T-helper 9 cell (primary cell): ENCODE measurements around the gene PDZD4.

ENCODE experiments used
- DNase-seq: peaks from one replicate; pipeline ENCODE4 v3.0.0-alpha.2; 2020
- total RNA-seq, 2 donors: gene quantifications; one replicate each; lab custom pipeline; 2026; lab: John Stamatoyannopoulos, UW

Gene PDZD4, protein sequence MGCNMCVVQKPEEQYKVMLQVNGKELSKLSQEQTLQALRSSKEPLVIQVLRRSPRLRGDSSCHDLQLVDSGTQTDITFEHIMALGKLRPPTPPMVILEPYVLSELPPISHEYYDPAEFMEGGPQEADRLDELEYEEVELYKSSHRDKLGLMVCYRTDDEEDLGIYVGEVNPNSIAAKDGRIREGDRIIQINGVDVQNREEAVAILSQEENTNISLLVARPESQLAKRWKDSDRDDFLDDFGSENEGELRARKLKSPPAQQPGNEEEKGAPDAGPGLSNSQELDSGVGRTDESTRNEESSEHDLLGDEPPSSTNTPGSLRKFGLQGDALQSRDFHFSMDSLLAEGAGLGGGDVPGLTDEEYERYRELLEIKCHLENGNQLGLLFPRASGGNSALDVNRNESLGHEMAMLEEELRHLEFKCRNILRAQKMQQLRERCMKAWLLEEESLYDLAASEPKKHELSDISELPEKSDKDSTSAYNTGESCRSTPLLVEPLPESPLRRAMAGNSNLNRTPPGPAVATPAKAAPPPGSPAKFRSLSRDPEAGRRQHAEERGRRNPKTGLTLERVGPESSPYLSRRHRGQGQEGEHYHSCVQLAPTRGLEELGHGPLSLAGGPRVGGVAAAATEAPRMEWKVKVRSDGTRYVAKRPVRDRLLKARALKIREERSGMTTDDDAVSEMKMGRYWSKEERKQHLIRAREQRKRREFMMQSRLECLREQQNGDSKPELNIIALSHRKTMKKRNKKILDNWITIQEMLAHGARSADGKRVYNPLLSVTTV
- 12.2 to 88.1 reads per million in 2 donors for total RNA-seq

DNA sequence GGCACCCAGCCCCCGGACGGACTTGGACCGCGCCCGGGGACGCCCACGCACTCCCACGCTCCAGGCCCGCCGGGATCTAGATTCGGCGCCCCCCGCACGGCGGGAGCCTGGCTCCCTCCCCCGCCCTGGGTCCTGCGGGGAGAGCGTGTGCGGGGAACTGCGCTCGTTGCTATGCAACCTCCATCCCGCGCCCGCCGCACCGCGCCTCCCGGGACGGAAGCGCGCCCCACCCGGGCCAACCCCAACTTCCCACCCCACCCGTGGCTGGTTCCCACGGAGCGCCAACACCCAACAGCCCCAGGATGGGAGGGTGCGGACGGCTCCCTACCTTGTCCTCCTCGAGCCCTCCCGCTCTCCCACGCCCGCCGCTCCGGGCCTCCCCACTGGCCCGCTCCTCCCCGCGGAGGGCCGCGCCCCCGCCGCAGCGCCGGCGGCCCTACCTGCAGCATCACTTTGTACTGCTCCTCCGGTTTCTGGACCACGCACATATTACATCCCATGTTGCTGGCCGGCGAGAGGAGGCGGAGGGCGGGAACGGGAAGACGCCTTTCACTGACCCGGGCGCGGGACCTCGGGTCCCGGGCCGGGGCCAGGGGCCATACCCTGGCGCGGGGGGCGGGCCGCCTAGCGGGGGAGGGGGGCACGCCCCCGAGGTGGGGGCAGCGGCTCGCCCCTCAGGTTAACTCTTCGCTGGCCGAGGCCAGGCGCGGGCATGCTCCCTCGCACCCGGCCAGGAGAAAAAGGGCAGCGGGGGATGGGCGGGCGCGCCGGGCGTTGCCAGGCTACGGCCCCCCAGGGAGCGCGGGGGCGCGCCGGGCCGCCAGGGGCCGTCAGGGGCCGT is at the start of gene PDZD4:
TSS of gene PDZD4 (minus strand) at position 746 of the 841 bp plus-strand sequence. CDS start at position 500, 246 bp downstream.
- no peak for DNase-seq

DNA sequence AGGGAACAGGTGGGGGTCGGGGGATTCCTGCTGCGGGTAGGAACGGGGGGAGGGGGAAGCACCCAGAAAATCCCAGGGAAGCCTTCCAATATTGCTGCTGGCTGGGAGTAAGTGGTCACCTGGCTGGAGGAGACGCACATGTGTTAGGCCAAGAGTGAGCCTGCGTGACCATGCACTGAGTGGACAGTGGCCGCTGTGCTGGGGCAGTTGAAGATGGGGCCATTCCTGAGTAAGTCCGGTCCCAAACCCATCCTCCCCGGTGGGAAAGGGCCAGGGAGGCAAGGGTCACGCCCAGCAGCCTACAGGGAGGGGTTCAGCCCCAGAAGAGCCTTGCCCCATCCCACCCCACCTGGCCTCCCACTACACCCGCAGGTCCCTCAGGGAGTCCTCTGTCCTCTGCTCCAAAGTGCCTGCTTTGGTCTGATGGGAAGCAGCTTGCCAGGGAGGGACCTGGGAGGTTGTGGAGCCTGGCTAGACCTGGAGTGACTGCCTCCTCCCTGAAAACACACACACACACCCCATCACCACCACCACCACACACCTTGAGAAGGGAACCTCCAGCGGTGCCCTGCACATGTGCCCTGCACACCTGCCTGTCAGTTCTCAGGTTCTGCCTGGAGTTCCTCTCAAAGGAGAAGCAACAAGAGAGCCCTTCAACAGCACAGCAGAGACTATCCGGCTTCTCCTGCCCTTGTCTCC is 49.5 kb upstream of the PDZD4 start:
- no peak for DNase-seq

DNA sequence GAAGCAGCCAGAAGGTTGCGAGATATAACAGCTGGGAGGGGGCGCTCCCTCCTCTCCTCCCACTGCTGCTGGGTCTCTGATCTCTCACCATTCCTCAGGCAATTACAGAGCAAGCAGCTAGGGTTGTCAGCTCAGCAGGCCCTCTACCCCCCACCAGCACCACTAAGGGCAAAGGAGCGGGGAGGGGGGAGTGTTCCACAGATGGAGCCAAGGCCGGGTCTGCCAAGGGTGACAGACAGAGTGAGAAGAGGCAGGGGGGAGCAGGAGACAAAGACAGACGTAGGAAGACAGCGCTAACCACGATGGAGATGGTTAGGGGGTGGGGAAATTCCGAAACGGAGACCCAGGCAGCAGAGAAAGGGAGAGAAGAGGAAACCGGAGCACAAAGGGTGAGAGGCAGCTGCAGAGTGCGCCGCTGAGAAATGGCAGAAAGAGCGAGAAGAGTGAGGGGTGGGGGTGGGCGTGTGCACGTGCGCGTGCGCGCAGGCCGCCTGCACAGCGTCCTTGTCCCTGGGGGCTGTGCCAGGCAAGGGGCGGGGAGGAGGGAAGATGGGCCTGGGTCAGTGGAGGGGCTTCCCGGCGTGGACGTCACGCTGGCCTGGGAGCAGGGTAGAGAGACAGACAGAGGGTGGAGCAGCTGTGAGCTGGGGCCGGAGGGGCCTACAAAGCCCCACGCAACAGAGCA is 48.8 kb upstream of the PDZD4 start:
- no peak for DNase-seq

DNA sequence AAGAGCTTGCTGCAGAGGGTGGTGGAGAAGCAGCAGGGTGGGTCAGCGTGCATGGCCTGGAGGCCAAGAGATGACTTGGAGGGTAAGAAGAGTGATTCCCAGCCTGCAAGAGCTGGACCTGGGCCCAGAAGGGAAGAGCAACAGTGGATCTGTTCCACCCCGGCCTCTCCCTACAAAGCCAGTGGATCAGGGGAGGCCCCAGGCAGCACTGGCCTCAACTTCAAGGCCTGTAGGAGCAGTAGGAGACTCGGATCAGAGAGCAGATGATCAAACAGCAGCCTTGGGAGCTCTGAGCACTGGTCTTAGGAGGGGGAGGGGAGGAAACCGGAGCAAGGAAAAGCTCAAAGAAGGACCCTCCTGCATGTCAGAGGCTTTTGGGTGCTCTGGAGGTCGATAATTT is 48.0 kb upstream of the PDZD4 start:
- DNase-seq = no peak

DNA sequence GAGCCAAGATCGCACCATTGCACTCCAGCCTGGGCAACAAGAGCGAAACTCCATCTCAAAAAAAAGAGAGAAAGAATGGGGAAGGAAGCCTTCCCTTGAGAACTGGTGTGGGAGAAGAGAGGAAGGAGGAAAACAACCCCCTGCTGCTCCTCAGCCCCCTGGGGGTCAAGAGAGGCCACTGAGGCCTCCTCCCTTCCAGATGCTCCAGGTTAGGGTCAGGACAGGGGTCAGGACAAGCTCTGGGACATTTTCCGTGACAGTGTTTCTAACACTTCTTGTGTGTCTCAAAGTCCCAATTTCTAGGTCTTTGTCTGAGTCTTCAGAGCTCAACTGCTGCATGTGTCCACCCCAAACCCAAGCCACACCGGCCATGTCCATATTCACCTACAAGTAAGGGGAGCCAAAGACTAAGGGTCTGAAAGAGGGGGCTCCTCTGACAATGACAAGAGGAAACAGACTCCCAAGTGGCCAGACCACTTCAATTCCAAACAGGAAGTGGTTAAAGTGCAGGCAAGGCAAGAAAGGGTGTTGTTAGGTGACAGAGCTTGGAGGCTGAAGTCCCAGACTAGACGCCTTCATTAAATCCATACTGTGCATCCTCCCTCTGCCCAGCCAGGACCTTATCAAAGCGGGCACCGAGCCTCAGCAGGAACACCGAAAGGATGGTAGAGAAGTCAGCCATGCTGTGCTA is 47.4 kb upstream of the PDZD4 start:
- DNase-seq = no peak

DNA sequence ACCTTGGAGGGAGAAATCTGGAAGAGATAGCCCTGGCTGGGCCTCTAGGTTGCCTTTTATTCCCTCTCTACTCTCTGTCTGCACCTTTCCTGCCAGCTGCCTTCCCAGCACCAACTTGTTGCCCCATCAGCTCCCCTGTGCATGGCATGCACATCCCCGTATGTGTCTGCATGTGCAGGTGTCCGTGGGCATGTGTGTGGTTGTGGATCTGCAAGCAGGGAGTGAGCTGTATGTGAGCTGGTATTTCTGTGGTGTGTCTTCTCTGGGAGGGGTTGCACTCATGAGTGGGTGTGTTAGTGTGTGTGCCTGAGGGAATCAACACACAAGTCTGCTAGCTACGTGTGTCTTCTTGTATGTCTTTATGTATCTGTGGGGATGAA is 45.8 kb upstream of the PDZD4 start:
- DNase-seq = no peak

DNA sequence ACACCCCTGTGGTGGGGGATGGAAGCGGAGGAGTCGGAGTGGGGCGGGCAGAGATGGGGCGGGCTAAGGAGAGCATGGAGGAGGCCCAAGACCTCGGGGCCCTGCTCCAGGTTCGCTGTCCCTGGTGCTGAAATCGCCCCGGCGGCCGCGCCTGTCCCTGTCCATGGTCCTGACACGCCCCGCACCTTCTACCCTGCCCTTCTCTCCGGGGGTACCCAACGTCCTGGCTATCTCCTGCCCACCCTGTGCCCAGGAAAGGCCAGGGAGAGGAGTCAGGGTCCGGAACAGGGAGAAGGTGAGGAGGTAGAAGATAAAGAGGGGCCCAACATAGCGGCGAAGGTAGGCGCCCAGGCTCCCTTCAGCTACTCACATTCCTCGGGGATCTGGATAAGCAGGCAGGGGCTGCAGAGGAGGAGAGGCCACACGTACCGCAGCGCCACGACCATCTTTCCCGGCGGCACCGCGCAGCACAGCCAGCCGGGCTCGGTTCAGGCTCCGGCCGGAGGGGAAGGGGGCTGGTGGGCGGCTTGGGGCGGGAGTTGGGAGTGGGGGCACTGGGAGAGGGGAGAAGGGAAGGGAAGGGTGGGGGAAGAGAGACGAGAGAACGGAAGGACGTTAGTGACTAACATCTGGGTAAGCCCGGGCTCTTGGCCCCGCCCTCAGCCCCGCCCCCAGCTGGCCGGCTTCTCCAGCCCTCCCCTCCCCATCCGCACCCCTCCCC is 45.2 kb upstream of the PDZD4 start:
- peak; percentile 74 for DNase-seq

DNA sequence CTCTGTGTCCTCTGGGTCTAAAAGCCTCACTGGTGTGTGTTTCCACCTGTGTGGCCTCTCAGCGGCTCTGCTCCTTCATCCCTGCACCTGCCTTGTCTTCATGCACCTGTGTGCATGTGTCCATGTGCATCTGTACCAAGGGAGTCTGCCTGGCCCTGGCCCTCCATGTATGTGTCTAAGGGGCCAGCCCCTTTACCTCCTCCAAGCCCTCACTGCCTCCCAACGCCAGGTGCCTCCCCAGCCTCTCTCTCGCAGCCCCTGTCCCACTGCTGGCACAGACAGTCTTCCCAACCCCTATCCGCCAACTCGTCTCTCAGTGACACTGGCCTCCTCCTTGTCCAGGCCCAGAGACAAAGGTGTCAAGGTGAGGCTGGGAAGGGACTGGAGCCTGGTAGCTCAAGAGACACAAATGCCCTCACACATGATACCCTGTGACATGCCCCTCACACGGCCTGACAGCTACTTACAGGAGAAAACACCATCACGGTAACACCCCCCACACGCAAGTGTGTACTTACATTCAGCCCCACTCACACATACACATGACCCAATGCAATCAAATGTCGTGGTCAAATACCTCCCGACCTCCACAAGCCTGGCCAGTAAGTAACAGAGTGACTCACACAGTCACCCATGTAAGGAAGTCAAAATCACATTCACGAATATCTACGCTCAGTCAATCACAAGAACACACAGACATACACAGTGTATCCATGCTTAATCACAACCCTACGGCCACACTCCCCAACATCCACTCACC is 44.2 kb upstream of the PDZD4 start:
- no peak for DNase-seq

DNA sequence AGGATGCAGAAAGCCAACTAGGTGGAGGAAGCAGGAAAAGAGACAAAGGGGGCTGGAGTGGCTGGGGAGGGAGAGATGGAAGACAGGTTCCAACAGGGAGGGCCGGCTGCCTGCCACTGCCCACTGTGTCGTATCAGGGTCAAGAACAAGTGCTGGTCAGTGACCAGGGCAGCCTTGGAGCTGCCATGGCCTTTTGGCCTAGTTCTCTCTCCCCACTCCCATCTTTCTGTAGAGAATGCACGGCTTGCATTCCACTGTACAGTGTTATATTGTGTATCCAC is 43.7 kb upstream of the PDZD4 start:
- no peak for DNase-seq

DNA sequence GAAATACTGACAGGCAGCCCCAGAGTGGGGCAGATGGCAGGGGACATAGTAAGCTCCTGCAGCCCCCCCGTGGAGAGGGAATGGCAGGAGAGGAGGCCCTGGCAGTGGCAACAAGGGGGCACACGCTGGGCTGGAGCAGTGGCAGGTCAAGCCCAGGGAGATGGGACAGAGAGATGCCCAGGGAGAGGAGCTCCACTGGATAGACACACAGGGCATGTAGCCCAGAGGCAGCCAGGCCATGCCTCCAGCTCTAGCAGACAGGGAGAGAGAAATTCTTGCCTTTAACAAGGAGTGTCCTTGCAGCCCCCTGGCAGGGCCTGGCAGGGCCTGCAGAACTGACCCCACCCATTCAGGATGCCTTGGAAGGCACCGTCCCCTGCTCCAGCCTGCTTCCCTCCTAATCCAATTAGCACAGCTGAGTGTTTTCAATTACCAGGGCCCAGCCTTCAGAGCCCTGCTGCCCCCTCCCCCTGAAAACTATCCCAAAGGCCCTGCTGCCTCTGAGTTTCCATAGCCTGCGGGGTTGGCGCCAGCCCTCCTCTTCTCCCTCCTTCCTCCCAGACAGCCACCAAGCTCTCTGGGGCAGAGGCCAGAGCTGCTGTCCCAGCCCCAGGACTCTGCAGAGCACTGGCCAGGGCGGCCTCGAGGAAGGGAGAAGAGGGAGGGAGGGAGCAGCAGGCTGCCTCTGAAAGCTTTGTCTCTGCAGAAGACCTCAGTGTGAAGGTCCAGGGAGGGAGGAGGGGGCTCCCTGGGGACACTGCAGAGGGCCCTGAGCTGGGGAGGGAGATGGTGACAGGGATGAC is 43.1 kb upstream of the PDZD4 start:
- DNase-seq = no peak

DNA sequence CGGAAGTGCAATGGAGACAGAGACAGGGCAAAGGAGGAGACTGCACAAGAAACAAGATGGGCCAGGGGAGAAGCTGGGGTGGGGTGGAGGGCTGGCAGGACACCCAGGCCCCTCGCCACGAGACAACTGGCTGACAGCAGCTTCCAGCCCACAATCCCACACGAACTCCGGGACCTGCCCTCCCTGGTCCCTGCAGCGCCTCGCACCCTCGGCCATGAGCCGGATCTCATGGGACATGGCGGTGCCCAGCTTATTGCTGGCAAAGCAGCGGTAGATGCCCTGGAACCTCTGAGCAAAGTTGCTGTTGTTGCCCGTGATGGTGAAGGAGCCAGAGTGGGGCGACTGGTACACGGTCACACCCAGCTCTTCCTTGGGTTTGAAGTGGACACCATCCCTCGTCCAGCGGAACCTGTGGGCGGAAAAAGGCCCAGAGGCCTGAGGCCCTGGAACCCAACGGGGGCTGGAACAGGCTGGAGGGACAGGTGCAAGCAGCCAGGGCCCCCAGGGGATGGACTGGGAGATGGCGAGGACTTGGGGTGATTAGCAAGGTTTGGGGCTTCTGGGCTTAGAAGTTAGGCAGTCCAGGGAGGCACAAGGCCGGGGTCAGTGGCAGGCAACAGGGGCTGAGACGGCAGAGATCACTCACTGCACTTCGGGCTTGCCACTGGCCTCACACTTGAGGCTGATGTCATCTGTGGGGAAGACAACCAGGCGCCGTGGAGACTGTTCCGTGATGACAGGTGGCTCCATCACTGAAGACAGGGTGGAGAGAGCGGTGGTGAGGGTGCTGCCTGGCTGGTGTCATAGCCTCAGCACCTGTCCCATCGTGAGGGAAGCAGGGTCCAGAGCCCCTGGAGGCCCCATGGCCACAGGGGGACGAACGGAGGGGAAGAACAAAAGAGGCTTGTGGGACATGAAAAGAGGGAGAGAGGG is 41.9 kb upstream of the PDZD4 start:
- DNase-seq = no peak

DNA sequence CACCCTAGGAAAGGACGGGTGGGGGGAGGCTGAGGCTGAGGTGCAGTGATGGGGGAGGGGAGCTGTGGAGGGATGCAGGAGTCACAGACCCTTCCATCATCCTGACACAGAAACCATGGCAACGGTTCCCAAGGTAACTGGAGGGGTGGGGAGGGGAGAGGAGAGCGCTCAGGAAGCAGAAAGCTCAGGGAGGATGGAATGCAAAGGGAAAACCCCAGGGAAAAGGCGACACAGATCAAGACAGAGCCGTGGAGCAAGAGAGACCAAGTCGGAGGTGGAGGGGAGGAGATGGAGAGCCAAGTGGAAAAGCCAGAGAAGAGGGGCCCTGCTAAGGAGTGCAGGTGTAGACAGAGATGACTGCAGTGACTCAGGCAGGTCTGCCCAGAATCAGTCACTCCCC is 41.1 kb upstream of the PDZD4 start:
- DNase-seq = no peak

DNA sequence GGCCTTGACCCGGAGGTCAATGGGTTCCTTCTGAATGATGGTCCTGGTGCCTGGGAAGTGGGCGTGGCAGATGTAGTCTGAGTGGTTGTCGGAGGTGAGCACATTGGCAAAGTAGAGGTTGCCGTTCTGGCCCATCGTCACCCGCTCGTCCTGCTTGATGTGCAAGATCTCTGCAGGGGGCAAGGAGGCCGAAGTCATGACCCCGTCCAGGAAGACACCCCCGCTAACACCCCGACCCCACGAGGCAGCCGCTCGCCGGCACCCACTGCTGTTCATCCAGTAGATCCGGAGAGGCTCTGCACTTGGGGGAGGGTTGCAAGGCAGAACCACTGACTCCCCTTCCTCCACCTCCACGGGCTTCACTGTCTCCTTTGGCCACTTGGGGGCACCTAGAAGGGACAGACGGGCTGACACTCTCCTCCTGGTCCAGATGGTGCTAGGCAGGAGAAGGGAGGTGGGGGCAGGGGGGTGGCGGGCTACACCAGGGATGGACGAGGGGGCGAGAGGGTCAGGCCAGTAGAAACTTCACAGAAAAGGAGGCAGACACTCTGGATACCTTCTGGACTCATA is 40.5 kb upstream of the PDZD4 start:
- no peak for DNase-seq

DNA sequence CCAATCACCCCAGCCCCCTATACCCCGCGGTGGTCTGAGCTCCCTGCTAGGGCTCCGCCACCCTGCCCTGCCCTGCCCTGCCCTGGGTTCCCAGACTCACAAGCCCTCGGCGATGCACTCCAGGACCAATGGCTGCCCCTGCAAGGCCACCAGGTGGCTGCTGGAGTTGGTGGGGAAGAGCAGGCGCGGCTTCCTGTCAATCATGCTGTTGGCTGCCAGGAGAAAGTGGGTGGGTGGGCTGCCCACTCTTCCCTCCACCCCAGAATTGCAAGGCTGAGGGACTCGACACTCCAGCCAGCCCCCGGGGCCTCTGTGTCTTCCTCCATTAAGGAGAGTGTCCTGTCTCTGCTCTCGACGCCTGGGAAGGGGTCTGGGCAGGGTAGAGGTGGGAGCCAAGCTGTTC is 39.9 kb upstream of the PDZD4 start:
- DNase-seq = no peak

DNA sequence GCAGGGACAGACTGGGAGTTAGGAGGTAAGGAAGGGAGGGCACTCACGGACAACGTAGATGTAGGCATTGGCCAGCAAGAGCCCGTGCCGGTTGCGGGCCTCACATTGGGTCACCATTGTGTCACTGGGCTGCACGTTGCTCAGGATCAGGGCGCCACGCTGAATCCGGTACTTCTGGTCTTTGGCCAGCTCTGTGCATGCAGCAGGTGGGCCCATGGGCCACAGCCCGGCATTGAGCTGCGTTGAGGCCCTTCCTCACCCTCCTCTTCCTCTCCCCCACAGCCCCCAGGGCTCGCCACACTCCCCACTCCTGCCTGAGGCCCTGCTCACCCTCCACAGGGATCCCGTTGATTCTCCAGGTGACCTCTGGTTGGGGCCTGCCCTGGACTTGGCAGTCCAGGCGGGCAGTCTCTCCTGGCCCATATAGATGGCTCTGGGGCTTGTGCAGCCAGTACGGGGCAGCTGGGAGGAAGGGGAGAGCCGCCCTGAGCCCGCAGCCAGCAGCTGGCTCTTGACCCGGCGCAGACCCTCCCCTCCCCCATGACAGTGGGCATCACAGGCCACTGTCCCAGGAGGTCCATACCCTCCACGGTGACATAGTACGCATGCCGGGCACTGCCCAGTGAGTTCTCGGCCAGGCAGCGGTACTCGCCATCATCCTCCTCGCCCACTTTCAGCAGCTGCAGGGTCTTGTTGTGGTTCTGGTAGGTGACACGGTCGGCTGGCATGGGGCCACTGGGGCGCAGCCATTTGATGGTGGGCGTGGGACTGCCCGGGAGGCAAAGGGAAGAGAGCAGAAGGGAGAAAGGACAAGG is 39.3 kb upstream of the PDZD4 start:
- no peak for DNase-seq

DNA sequence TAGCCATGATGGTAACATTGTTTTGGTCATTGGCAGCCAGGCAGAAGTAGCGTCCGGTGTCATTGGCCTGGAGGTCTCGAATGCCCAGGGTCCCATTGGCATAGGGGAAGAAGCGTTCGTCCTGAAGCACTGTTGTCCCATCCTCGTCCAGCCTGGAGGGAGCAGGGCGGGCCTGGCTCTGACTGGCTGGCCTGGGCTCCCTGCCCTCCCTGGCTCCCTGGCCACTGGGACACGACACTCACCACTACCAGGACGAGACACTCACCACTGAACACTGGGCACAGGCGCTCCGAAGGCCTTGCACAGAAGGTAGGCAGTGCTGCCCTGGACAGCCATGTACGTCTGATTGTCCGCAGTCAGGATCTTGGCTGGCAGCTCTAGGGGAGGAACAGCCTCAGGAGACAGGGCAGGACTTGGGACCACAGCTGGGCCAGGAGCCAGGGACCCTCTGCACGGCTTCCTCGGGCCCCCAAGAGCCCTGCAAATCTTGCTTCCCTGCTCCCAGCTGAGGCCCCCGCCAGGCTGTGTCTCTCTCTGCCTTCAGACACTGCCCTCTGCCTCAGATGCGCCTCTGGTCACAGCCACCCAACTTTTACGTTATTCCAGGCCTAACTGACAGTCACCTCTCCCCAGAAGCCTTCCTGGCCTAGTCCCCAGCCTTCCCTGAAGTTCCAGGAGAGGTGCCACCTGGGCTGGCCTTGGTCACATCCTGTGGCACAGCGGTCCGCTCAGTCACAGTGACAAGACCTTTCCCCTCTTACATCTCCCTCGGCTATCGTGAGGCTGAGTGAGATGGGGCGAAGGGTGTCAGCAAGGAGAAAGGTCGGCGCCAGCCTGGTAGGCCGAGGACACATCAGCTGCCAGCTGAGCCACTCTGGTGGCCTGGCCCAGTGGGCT is 38.5 kb upstream of the PDZD4 start:
- no peak for DNase-seq
